H1 (cell line): ENCODE measurements around the gene TSSK6.

Source experiments
- CTCF ChIP-seq, 3 experiments: IDR thresholded peaks; 1 replicate in 2 of 3; 2 replicates in 1 of 3; pipeline versions ENCODE4 v1.5.1 to v1.6.1; 2011; ENCODE audit warnings: low read length in 3 of 3, mild to moderate bottlenecking in 3 of 3, inconsistent platforms in 2 of 3, low read depth in 1 of 3, moderate library complexity in 1 of 3; ENCODE audit not compliant: insufficient read depth in 1 of 3; ENCODE audit errors: control extremely low read depth in 1 of 3
- EP300 ChIP-seq, 2 experiments: IDR thresholded peaks; 1 replicate in 1 of 2; 2 replicates in 1 of 2; pipeline ENCODE4 v1.6.1; 2011 to 2012; ENCODE audit warnings: low read depth in 2 of 2, low read length in 2 of 2, mild to moderate bottlenecking in 2 of 2, borderline replicate concordance in 1 of 2, inconsistent platforms in 1 of 2, moderate library complexity in 1 of 2
- EZH2 ChIP-seq: fragments of 200-600 bp; sonication (generic); IDR thresholded peaks from 2 replicates; pipeline ENCODE4 v1.7.1; 2012; ENCODE audit warnings: low read depth, mild to moderate bottlenecking, moderate library complexity, low read length, inconsistent platforms; ENCODE audit not compliant: severe bottlenecking
- FOSL1 ChIP-seq: IDR thresholded peaks from 2 replicates; pipeline ENCODE4 v1.6.1; 2011; ENCODE audit warnings: mild to moderate bottlenecking, low read depth, low read length, moderate library complexity; ENCODE audit not compliant: insufficient read depth
- GABPA ChIP-seq: IDR thresholded peaks from 2 replicates; pipeline ENCODE4 v1.6.1; 2011; ENCODE audit warnings: mild to moderate bottlenecking, low read length, moderate library complexity, borderline replicate concordance; ENCODE audit not compliant: insufficient read depth
- JUND ChIP-seq: IDR thresholded peaks from 2 replicates; pipeline ENCODE4 v1.6.1; 2011; ENCODE audit warnings: mild to moderate bottlenecking, improper control_type of control experiment, low read length
- POLR2A ChIP-seq, 2 experiments: IDR thresholded peaks; 1 replicate in 1 of 2; 2 replicates in 1 of 2; pipeline ENCODE4 v1.6.1; 2011; ENCODE audit warnings: low read depth in 2 of 2, low read length in 2 of 2, mild to moderate bottlenecking in 2 of 2; ENCODE audit errors: control extremely low read depth in 1 of 2
- SP2 ChIP-seq: IDR thresholded peaks from 2 replicates; pipeline ENCODE4 v1.6.1; 2012; ENCODE audit warnings: mild to moderate bottlenecking, low read length, inconsistent platforms
- TCF12 ChIP-seq: IDR thresholded peaks from 2 replicates; pipeline ENCODE4 v1.6.1; 2011; ENCODE audit warnings: low read depth, mild to moderate bottlenecking, low read length
- YY1 ChIP-seq: IDR thresholded peaks from 2 replicates; pipeline ENCODE4 v1.6.1; 2011; ENCODE audit warnings: low read depth, mild to moderate bottlenecking, low read length

- TF ChIP-seq EZH2: no peak
- no peak for TF ChIP-seq POLR2A (IDR thresholded peaks at IDR 0.05; ENCODE audit: control extremely low read depth in 1 of 2, low read depth in 2 of 2, low read length in 2 of 2)
- TF ChIP-seq SP2: no peak
- no peak for TF ChIP-seq EP300 (IDR thresholded peaks at IDR 0.05; ENCODE audit: borderline replicate concordance in 1 of 2, low read depth in 2 of 2, low read length in 2 of 2)
- TF ChIP-seq CTCF (IDR thresholded peaks at IDR 0.05; ENCODE audit: control extremely low read depth in 1 of 3, insufficient read depth in 1 of 3, low read depth in 1 of 3, low read length in 3 of 3): no peak
- no peak for TF ChIP-seq JUND
- TF ChIP-seq TCF12: no peak
- TF ChIP-seq GABPA: no peak
- TF ChIP-seq YY1: no peak
- no peak for TF ChIP-seq FOSL1
Measured at GRCh38 chr19:19542507-19542906, 27.2 kb upstream of the TSSK6 start.
